Nephron (organoid): ENCODE data around the gene RPL36A.

ENCODE experiments used
- H3K27ac Mint-ChIP-seq, 3 experiments: 2 replicates each; pipeline ENCODE4 v1.8.0; 2020; ENCODE audit warnings: mixed read lengths in 3 of 3, mild to moderate bottlenecking in 2 of 3, moderate library complexity in 1 of 3
- H3K27me3 Mint-ChIP-seq: 2 replicates; pipeline ENCODE4 v1.8.0; 2021; ENCODE audit warnings: low read depth, mild to moderate bottlenecking, moderate library complexity, mixed read lengths
- H3K36me3 Mint-ChIP-seq: 2 replicates; pipeline ENCODE4 v1.8.0; 2020; ENCODE audit warnings: low read depth, mixed read lengths
- H3K4me1 Mint-ChIP-seq: 2 replicates; pipeline ENCODE4 v1.8.0; 2020; ENCODE audit warnings: mixed read lengths
- H3K4me3 Mint-ChIP-seq, 3 experiments: 2 replicates each; pipeline ENCODE4 v1.8.0; 2020; ENCODE audit warnings: mild to moderate bottlenecking in 3 of 3, mixed read lengths in 3 of 3, moderate library complexity in 2 of 3
- H3K9me3 Mint-ChIP-seq: 2 replicates; pipeline ENCODE4 v1.8.0; 2020; ENCODE audit warnings: mixed read lengths
- CTCF ChIP-seq, 3 experiments: fragments of 200-600 bp; sonication (generic); IDR thresholded peaks; one replicate each; pipeline ENCODE4 v1.5.0; 2021; ENCODE audit warnings: antibody characterized with exemption in 3 of 3; ENCODE audit not compliant: unreplicated experiment in 3 of 3

RPL36A gene

DNA sequence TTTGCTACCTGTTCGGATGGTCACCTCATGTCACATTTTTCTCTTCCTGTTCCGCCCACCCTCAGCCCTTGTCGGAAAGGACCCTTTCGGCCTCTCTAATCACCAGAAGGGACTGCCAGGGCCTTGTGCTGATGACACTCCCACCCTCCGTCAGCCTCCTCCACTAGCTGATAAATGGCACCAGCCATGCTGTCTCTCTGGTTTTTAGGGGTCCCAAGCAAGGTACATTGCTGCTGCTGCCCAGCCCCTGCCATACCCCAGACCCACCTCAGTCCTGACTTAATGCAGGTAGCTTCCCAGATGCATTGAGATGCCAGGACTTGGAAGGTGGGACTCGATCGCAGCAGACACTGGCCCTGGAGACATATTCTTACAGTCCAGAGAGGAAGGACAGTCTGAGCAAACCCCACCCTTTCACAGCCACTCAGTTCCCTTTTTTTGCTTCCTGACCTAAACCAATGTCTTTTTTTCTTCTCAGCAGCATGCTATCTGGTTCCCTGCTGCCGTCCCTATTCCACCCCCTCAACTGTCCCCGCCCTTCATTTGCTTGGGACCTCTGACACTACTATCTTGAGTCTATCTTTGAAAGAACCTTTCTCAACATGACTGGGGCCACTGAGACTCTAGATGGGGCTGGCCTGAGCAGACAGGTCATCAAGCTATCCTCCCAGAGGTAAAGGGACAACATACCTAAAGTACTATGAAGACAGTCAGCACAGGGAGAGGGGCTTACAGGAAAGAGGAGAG, 4.8 kb upstream of the RPL36A start, which contains the start of gene BTK:
Gene BTK (minus strand): TSS at position 397 of the 747 bp plus-strand sequence. CDS start 10,907 bp downstream, outside the sequence.
- Mint-ChIP-seq H3K27ac (no peak within 1 kb of the TSS), H3K9me3 (peaks cover 3% of the 10 kb centered on the region), H3K4me1 (no peaks in the 10 kb centered on the region), H3K27me3 (peaks cover 4% of the 10 kb centered on the region), H3K36me3 (peaks cover under 1% of the 10 kb centered on the region), H3K4me3 (no peak within 1 kb of the TSS)
- no peak for TF ChIP-seq CTCF (IDR thresholded peaks at IDR 0.05; ENCODE audit: unreplicated experiment in 3 of 3)

- Mint-ChIP-seq H3K36me3 (peaks cover 5% of the 10 kb centered on the region), H3K27ac (no peak overlapping the region), H3K9me3 (no peaks in the 10 kb centered on the region), H3K4me1 (peaks cover 2% of the 10 kb centered on the region), H3K4me3 (no peak overlapping the region), H3K27me3 (peaks cover 4% of the 10 kb centered on the region)
- TF ChIP-seq CTCF (IDR thresholded peaks at IDR 0.05; ENCODE audit: unreplicated experiment in 3 of 3), result no peak
Measured at GRCh38 chrX:101386542-101386885, 4.3 kb upstream of the RPL36A start.

GRCh38 chrX:101388604-101389003, 2.2 kb upstream of the RPL36A start:
- peaks cover 9% of the 10 kb centered on the region for H3K4me1 Mint-ChIP-seq
- H3K27me3 Mint-ChIP-seq, result peaks cover 4% of the 10 kb centered on the region
- H3K9me3 Mint-ChIP-seq, result no peaks in the 10 kb centered on the region
- H3K4me3 Mint-ChIP-seq, result no peak overlapping the region
- peaks cover 20% of the 10 kb centered on the region for H3K36me3 Mint-ChIP-seq
- no peak for TF ChIP-seq CTCF (IDR thresholded peaks at IDR 0.05; ENCODE audit: unreplicated experiment in 3 of 3)
- H3K27ac Mint-ChIP-seq, result no peak overlapping the region

DNA sequence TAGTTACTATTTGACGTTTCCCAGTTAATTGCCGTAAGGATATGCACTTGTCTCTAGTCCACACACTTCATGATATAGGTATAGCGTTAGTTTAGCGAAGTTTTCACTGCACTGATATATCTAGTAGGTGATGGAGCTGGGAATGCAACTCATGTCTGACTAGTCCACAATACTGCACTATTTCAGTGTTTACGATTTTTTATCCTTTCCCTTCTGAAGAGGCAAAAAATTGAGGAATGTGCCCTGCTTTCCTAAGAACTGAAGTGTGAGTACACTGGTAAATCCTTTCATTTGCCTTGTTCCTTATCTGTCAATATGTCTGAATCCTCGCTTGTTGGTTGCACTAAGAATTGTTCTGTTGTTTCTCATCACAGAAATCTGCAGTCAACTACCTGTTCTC, 1.0 kb downstream of the RPL36A start:
- Mint-ChIP-seq H3K27ac (peak overlapping the region; percentile 94 to 99 (median 96)), H3K27me3 (no peaks in the 10 kb centered on the region), H3K4me3 (peak overlapping the region; percentile 99), H3K4me1 (peaks cover 9% of the 10 kb centered on the region), H3K9me3 (no peaks in the 10 kb centered on the region), H3K36me3 (peaks cover 33% of the 10 kb centered on the region)
- TF ChIP-seq CTCF (IDR thresholded peaks at IDR 0.05; ENCODE audit: unreplicated experiment in 3 of 3), result no peak

- peaks cover 33% of the 10 kb centered on the region for H3K36me3 Mint-ChIP-seq
- H3K9me3 Mint-ChIP-seq, result no peaks in the 10 kb centered on the region
- no peaks in the 10 kb centered on the region for H3K27me3 Mint-ChIP-seq
- no peak for TF ChIP-seq CTCF (IDR thresholded peaks at IDR 0.05; ENCODE audit: unreplicated experiment in 3 of 3)
- peak overlapping the region in 2 of 3 experiments; percentile 29 to 39 for H3K27ac Mint-ChIP-seq
- H3K4me3 Mint-ChIP-seq, result peak overlapping the region in 2 of 3 experiments; percentile 42 to 59
- H3K4me1 Mint-ChIP-seq, result peaks cover 9% of the 10 kb centered on the region
Measured at GRCh38 chrX:101393530-101394305, 2.9 kb downstream of the RPL36A start.
